Astrocyte of the cerebellum (primary cell): ENCODE measurements around the gene GPR78.

Experiments used
- DNase-seq: peaks from one replicate; pipeline ENCODE4 v3.0.0-alpha.2; 2011; ENCODE audit warnings: low read depth
- H3K4me3 ChIP-seq: 2 replicates; pipeline ENCODE4 v1.5.1; 2011; ENCODE audit warnings: mild to moderate bottlenecking, low read depth, low read length, moderate library complexity
- in situ Hi-C: cut with HindIII; loops from 2 replicates; pipeline ENCODE4 v1.10.0; 2017; ENCODE audit warnings: low sequenced_read_pairs
- TF ChIP-seq, protein P1 (sequence below): IDR thresholded peaks from 2 replicates; pipeline ENCODE4 v1.5.1; 2012; ENCODE audit warnings: low read length, low read depth, moderate library complexity, mild to moderate bottlenecking; ENCODE audit errors: missing control alignments

GPR78 gene

DNA sequence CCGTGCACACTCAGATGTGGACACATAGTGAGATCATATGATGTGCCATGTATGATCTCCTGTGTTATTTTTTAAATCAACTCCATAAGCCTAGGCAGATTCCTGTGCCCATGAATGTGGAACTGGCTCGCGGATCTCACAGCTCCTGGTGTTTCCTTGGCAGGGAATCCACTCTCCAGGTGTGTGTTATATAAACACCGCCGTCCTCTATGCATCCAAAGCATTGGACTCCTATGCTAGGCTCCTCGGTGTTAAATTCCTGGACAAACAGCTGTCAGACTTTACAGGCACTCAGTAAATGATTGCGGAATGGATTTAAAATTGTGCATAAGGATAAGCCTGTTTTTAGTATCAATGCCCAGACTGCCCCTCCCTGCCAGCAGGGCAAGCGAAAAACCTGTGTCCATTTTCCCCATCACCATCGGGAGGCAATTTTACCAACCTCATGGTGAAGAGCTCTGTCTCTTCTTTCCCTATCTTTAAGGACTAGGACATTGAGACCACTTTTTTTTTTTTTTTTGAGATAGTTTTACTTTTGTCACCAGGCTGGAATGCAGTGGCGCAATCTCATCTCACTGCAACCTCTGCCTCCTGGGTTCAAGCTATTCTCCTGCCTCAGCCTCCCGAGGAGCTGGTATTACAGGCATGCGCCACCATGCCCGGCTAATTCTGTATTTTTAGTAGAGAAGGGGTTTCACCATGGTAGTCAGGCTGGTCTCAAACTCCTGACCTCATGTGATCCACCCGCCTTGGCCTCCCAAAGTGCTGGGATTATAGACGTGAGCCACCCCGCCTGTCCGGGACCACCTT lies 23.6 kb upstream of the GPR78 start:
- TF ChIP-seq, protein P1, sequence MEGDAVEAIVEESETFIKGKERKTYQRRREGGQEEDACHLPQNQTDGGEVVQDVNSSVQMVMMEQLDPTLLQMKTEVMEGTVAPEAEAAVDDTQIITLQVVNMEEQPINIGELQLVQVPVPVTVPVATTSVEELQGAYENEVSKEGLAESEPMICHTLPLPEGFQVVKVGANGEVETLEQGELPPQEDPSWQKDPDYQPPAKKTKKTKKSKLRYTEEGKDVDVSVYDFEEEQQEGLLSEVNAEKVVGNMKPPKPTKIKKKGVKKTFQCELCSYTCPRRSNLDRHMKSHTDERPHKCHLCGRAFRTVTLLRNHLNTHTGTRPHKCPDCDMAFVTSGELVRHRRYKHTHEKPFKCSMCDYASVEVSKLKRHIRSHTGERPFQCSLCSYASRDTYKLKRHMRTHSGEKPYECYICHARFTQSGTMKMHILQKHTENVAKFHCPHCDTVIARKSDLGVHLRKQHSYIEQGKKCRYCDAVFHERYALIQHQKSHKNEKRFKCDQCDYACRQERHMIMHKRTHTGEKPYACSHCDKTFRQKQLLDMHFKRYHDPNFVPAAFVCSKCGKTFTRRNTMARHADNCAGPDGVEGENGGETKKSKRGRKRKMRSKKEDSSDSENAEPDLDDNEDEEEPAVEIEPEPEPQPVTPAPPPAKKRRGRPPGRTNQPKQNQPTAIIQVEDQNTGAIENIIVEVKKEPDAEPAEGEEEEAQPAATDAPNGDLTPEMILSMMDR = no peak
- H3K4me3 ChIP-seq = no peak overlapping the region
- DNase-seq = no peak
- in situ Hi-C loops = no loop called here

DNA sequence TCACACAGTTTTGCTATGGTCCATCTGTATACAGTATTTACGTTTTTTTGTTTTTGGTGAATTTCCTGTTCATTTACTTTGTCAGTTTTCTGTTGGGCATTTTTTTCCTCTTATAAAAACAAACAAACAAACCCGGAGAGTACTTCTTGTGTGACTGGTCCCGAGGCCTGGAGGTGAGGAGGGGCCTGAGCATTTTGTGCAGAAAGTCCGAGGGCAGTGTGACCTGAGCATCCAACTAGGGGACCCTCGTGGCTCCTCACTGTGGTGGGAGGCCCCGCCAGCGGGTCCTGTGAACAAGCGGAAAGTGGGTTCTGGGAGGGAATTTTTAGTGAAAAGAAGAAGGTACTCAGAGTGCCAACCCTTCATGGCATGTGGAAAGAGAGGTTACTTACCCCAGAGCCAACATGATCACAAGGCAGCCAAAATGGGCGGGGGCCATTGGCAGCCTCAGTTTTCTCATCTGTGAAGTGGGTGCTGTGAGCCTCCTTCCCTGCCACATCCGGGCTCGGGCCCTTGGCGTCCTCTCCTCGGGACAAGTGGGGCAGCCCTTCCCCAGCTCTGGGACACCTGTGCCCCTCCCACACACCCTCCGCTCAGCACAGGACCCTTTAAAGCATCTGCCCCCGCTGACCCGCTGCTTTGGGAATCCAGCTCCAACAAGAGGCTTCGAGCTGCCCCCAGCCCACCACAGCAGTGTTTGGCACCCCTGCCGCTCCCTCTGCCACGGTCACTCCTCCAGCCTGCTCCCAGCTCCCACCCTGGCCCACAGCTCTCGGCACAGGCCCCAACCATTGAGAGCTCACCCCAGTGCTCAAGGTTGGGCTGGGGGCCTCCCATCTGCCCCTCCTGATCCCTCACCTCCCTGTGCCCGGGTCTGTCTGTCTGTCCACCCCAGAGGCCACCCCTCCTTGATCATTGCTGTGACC lies 22.8 kb upstream of the GPR78 start:
- TF ChIP-seq, protein P1 = no peak
- DNase-seq = no peak
- in situ Hi-C loops = no loop called here
- no peak overlapping the region for H3K4me3 ChIP-seq

DNA sequence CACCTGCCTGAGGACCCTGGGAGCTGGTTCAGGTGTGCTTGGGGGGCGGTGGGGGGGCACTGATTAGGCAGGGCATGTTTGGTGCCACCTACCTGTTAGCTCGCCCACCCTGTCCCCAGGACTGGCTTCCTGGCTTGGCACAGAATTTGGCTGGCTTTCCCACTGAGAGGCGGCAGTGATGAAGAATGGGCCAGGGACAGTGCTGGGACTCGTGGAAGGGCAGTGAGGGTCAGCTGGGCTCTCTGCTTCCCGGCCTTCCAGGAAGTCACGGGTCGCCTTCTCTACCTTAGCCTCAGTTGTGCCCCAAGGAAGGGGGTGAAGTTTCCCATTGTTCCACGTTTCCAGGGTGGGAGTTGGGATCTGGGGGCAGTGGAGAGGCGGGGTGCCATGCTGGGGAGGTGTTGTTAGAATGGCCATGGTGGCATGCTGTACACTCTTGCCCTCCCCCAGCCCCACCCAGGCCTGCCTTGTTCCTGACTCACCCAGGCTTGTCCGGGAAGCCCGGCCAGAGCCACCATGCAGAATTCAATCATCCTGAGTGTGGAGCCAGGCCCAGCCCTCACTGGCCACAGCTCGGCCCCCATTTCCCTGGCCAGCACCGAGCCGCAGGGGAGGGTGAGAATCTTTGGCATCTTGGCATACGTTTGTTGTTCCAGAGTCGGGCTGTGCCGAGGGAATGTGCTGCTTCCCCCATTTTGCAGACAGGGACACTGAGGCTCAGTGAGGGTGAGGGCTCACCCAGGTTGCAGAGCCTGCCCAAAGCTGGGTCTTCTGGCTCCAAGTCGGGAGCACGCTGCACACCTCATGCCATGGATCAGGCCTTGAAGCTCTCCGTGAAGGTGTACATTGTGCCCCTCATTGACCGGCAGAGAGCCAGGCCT lies 21.9 kb upstream of the GPR78 start:
- in situ Hi-C loops = no loop called here
- TF ChIP-seq, protein P1 = no peak

DNA sequence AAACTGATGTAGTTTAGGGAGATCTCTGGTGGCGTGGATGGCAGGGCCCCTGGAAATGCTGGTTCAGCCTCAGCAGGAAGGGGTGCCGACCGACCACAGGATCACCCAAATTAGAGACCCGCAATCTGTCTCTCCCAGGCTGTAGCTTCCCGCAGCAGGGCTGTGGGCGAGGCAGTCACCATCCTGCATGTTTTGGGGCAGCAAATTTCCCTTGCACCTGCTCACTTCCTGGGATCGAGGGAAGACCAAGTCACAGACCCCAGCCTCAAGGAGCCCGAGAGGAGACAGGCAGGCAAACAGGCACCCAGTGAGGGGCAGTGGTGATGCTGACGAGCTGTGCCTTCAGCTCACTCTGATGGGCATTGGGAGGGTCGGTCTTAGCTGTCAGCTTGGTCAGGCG lies 21.2 kb upstream of the GPR78 start:
- TF ChIP-seq, protein P1 = no peak
- in situ Hi-C loops = no loop called here
- no peak overlapping the region for H3K4me3 ChIP-seq
- DNase-seq = no peak

More for the DNA sequence above, 21.9 kb upstream of the GPR78 start:
- H3K4me3 ChIP-seq = no peak overlapping the region
- DNase-seq = no peak

DNA sequence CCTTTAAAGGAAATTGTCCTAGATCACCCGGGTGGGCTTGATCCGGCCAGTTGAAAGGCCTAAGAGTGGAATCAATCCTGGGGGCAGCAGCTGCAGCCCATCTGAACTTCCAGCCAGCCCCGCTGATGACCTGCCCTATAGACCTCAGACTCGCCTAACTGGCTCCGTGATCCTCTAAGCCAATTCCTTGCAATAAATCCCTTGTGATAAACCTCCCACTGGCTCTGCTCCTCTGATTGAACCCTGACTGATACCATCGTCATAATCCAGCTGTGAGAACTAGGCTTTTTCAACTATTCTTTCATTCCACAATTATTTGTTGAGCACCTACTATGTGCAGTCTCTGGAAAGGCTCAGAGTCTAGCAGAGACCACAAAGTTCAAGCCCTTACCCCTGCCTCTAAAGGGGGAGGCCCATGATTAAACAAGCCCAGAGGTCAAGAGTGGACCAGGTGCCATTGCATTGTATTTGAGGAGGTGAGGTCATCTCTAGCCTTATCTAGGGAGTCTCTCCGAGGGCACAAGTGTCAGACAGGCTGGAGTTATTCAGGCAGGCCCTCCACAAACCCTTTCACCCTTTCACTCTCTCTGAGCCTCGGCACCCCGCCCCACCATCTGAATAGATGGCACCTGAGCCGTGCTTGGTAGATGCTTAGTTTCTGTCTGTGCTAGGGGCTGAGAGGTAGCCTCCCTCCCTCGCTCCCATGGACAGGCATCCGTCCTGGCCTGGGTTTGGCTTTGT lies 20.5 kb upstream of the GPR78 start:
- no peak for DNase-seq
- in situ Hi-C loops = no loop called here
- TF ChIP-seq, protein P1 = no peak
- no peak overlapping the region for H3K4me3 ChIP-seq
